ENCODE measurements around the gene DPYSL3.
"Not testable (repeated sequence)": the region's sequence is repeated elsewhere in the genome, so short reads cannot be mapped to it uniquely, and the experiment has no call there.

DPYSL3 gene

DNA sequence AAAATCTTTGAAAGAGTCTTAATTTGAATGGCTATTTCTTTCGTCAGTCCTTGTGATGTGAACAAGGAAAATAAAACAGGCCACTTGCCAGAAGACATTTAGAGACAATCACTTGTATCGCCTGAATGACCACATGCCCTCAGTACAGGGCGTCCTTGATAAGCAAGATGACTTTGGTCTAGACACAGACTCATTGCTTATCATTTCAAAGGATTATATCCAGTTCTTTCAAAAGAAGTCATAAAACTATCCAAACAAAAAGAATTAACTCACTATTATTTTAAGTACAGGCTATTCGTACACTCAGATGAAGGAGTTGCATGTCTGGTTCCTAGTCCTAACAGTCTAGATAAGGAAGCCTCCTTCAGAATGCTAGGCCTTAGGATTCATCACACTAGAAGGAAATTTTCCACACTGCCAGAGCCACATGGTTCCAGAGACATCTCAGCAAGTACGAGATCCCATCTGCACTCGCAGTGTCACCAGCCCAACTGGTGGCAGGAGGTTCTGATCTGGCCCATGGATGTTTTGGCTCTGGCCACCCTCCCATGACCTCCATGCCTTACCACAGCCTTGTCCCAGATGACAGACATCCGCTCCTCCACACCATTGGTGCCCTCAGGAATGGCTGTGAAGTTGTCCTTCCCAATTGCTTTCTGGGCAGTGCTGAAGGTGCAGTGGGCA lies 109.6 kb downstream of the DPYSL3 start:
- DNase-seq, result no peak

DNA sequence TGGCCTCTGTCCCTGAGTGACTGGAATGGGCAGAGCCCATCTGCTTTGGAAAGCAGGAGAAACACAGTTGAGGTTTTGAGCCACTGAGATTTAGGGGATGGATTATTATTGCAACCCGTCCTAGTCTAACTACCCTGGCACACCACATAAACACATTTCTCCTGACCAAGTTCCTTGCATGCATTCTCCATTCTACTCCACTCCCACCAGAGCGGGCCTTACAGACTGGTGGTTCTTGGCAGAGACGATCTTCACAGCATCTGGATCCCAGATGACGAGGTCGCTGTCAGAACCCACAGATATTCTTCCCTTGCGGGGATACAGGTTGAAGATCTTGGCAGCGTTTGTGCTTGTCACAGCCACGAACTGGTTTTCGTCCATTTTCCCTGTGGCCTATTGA lies 111.0 kb downstream of the DPYSL3 start:
- DNase-seq, result no peak

DNA sequence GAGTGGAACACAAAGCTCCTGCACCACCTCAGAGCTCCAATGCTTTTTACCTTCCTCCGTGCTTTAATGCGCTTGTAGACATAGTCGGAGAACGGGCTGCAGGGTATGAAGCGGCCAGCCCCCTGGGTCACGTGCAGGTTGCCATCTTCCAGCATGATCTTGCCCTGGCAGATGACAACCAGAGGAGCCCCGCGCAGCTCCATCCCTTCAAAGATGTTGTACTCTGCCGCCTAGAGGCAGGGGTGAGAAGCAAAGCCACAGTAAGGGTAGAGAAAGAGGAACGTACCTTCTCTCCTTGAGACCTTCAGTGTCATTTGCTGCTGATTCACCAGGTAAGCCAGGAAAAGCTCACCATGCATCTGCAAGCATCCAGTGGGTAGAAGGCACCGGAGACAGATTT lies 112.3 kb downstream of the DPYSL3 start:
- DNase-seq, result no peak

DNA sequence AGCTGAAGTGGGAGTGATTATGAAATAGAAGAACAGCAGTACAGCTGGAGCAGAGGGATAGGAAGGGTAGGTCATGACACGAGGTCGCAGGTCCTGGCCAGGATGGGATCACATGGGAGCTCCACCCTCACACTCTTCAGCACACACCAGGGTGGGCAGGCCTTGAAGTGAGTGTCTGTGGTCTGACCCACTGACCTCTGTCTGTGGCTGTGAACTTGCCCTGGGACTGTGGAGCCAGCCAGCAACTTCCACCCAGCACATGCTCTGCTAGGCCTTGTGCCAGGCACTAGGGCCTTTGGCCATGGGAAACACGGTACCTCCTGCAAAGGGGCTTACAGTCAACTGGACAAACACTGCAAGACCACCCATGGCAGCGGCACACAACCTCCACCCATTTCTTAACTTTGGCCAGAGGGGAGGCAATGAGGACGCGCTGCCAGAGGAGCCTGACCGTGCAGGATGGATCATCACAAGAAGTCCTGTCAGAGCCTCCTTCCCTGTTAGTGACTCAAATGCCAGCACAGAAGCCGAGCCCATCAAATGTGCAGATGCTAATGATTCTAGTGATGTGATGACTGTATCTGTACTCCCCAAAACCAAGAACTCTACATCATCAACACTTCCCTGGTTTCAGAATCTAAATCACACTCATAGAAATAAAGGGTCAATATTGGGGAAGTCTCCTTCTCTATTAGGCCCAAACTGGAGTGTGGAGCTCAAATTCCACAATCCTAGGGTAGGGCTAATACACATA lies 113.6 kb downstream of the DPYSL3 start:
- no peak for DNase-seq

DNA sequence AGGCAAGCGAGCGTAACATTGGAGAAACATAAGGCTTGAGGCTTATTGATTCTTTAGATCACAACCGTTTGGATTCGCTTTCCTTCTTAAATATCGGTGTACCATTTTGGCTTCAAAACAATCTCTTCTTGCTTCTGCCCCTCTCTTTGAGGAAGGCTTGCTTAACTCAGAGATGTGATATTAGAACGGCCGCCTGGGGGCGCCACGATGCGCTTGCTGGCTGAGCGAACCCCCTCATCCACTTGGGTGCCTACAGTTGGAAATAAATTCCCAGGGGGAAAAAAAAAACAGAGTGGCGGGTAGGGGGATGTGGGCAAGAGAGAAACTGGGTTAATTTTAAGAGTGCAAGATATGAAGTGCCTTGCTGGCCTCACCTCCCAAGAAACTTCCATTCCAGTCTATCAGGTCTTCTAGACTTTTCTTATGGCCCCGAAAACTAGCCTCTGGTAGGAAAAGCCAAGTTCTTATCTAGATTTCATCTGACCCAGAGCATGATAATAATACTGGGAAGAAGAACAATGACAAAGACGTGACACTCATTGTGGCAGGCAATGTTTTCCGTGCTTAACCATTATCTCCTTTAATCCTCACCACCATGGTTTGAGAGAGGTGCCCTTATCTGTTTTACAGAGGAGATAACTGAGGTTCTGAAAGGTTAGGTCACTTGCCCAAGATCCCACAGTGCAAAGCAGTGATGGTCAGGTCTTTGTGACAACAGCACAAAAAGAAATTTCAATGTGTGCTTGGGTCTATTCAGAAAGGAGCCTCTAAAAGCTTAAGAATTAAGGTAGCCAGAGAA lies 115.8 kb downstream of the DPYSL3 start:
- no peak for DNase-seq

DNA sequence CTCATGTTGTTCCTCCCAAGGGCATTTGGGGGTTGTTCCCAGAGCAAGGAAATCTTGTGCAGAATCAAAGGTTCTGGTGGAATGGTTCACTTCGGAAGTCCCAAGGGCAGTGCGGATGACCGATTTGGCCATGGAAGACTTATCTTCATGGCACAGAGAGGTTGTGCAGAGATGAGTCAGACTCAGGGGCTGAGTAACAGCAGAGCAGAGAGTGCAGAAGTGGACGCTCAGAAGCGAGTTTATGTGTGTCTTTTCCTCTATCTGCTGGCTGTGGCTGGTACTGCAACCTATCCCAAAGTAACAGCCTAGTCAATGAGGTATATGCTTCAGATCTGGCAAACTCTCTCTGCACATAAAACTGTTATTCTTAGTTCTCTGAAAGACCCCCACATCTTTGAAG lies 118.1 kb downstream of the DPYSL3 start:
- DNase-seq, result no peak

DNA sequence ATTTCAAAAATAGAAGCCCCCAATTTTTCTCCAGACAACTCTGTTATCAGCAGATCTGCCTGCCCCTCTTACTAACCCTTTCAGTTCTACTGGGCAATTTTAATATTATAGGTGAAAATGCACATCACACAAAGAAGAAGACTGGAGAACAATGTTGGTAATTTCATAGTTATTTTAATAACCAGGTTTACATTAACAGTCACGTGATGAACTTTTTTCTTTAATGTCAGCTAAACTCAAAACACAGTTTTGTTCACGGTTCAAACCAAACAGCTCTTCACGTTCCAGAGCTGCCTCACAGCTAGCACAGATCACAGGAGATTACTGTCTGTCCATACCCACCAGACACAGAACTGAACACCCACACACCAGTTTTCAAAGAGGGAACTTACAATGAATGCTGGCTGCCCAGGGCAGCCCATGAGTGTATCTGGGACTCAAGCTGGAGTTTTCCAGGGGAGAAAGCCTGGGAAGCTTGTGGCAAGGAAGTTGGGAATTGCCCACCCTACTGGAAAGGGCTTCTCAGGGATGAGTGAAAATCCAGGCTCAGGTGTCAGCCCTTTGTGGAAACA lies 119.1 kb downstream of the DPYSL3 start:
- no peak for DNase-seq

DNA sequence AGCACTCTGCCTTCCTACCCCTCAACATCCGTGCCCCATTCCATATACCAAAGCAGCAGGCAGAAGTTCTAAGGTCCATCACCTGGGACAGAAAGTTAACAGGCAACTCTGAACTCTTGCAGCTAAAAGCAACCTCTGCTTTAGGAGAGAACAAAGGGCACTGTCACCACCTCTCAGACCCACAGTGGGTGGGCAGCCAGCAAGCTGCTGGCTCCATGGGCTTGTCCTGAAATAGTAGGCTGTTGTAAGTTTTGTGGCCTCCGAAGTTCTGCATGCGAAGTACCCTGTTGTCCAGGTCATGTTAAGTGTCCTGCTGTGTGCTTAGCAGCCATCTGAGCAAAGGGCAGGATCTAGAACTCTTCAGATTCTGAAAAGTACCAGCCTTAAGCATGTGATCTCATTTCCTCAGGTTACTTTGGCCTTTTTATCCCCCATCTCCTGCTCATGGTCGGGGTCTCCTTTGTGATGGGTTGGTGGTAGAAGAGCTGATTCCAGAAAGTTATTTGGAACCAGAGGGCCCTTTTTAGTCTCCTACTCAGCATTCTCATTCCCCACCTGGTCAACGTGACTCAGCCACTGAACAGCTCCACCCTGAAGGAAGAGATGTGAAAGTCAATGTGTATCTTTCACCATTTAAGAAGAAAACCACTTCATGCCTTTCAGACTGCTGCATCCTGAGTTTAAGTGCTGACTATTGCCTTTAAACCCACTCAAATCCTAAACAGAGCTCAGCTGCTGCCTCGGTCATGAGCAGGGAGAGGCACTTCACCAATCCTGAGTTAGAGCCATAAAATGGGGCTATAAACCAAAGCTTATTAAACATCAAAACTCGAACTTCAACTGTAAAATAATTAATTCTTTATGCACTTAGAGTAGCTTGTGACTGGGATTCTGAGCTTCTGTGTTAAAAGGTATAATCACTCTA lies 121.4 kb downstream of the DPYSL3 start:
- DNase-seq, result no peak

DNA sequence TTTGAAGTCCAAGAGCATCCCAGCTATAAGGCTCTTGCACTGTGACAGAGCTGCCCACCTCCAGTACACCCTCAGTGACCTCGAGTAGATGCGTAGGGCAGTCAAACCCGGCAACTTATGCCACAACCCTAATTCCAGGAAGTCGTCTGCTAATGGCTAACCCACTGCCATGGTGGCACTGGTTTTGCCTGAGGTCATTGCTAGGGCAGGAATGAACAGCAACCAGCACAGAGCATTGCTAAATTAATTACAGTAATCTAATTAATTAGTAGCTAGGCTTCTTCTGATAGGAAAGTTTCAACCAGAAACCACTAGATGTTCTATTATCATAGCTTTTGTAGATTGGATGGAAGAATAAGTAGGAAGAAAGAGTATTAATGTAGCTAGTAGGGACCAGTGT lies 122.8 kb downstream of the DPYSL3 start:
- DNase-seq, result no peak

DNA sequence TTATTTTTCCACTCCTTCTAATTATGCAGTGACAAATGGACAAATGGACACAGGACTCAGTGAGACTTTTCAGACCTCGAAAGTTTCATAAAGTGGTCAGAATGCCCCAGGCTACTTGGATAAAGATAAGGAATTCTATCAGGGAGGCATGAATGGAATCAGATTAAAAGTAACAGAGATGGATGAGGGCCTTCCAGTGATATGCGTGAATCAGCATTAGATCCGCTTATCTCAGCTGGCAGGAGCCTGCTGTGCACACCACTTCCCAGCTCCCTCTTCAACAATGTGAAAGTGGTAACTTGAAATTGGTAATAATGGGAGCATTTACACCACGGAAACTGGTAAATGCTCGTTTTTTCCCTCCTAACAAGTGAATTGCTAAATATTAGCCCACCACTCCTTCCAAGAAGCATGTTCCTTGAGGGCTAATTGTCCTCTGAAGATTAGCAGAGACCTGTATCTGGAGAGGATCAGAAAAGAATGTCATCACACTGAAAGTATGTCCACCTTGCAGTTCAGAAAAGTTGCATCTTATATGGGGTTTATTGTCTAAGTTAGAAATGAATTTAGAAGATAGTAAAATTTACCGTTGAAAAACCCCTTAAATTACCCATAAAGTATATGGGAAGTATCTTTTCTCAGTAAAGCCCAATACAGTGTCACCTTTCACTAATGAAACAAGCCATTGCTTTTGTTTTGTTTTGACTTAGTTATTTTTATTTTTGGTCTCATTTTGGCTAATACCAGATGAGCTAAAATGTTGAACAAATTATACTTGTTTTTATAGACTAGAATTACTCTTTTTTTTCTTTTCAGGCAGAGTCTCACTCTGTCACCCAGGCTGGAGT lies 125.3 kb downstream of the DPYSL3 start:
- DNase-seq, result no peak

DNA sequence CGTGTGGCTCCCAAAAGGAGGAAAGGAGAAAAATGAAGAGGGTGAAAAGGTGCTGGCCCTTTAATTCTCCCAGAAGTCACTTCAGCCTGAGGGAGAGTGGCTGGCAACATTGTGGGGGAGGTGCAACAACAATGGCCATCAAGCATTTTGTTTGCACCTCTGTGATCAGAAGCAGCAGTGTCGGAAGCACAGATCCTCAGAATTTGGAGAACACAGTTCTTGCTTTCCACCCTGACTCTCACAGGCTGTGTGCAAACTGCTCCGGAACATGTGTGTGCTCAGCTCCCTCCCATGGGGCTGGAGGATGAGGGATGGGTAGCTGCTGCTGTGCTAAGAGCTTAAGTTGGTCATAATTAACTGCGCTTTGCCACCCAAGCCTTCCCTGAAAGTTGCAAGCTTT lies 127.1 kb downstream of the DPYSL3 start:
- no peak for DNase-seq

DNA sequence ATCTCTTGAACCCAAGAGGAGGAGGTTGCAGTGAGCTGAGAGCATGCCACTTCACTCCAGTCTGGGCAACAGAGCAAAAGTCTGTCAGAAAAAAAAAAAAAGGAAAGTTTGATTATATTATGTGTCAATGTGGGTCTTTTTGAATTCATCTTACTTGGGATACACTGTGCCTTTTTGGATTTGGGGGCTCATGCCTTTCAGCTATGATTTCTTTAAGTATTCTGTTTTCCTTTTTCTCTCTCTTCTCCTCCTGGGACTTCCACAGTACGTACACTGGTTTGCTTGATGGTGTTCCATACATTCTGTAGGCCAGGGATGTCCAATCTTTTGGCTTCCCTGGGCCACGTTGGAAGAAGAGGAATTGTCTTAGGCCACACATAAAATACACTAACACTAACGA lies 128.3 kb downstream of the DPYSL3 start:
- DNase-seq, result no peak

DNA sequence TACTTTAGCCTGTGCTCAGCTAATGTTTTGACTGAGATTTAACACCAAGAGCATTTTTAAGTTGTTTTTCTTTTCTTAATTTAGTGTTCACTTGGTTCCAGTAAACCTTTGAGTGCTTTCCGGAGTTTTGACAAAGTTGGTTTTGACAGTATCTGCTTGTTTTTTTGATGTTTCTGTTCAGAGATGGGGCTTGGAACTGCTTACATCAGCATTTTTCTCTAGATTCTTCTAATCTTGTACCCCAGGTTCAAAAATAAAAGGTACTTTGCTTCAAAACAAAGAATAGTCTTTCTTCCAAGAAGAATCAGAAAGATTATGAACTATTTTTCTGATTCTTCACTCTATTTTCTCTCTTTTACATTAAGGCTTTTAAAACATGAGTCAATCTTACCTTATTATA lies 132.2 kb downstream of the DPYSL3 start:
- DNase-seq, result no peak

DNA sequence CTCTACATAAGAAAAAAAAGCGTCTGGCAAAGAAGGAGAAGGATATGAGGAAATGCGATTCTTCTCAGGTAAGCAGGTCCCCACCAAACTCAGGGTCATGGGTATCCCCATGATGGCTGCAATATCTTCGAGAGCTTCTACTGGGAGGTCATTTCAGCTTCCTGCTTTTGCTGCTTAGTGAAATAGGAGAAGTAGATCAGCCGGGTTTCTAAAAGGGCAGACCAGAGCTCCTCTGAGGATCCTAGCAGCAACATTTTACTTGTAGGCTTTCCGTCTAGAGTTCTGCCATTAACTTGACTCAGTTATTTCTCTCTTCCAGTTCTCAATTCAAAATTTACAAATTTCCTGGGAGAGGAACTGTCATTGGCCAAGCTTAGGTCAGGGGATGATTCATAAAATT lies 134.7 kb downstream of the DPYSL3 start:
- DNase-seq, result no peak

DNA sequence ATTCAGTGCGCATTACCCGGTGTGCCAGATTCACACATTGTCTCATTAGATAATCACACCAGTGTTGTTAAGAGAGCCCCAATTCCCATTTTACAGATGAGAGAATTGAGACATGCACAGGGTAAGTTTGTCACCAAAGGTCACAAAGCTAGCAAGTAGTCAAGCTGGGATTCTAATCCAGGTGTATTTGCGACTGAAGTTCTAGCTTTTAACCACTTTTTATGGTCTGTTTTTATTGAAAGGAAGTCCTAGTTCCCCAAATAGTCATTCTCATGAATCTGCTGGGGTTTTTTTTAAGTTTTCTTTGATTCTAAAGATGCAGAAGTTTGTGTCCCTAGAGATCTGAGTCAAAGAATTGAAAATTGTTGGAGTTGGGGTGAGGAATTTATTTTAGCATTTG lies 136.5 kb downstream of the DPYSL3 start:
- DNase-seq, result no peak

DNA sequence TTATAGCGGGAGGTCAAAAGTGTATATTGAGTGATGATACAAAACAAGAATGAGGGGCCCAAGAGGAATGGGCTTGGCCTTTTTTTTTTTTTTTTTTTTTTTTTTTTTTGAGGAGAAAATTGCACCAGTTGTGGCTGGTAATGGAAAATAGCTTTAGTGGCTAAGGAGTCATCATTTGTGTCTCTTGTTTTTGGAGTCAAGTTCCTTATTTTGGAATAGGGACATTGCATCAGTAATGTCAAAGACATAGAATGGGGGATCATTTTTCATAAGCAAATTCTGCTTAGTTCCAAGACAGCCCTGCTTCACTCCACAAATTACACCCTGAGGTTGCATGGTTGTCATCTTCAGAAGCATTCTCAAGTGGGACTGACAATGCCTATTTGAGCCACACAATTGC lies 137.7 kb downstream of the DPYSL3 start:
- no peak for DNase-seq

DNA sequence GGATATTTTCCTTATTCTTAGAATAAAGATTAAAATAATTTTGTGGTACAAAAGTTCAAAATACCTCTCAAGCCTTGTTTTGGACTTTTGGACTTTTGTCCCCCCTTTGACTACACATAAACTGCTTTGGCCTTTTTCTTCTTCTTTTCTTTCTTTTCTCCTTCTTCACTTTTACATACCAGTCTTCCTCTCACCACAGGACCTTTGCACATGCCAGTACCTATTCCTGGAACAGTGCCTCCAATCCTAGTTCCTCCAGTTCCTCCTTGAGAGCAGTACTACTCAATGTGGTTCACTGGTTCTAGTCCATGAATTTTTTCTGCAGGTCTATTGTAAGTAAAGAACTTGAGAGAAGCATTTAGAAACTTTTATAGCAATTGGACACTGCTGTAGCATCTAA lies 138.6 kb downstream of the DPYSL3 start:
- no peak for DNase-seq

DNA sequence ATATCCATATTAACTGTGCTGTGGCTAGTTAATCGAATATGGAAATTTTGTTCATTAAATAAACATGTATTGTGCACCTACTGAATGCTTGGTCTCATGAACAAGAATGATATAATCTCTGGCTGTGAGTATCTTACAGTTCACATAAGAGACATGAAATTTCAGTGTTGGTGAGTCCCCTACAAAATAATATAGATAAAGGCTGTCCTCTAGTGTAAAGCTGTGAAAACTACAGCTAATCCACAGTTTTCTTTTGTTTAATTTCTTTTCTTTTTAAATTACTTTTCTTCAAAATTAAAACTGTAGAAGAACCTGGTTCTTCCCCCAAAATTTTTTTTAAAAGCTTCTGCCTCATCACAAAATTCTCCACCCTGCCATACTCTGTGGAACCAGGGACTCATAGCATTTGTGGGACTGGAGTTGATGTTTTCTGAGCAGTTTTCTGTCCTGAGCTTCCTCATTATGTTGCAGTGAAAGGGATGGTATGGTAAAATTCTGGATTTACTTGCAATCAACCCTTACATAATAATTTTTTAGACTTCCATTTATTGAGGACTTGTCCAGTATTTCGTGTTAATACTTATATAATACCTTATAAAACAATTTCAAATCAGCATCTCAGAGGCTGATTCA lies 140.0 kb downstream of the DPYSL3 start:
- DNase-seq, result no peak

DNA sequence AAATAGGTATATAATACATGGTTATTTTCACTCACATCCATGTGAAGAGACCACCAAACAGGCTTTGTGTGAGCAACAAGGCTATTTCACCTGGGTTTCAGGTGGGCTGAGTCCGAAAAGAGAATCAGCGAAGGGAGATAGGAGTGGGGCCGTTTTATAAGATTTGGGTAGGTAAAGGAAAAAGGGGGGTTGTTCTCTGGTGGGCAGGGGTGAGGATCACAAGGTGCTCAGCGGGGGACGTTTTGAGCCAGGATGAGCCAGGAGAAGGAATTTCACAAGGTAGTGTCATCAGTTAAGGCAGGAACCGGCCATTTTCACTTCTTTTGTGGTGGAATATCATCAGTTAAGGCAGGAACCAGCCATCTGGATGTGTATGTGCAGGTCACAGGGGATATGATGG lies 142.5 kb downstream of the DPYSL3 start:
- DNase-seq, result not testable (repeated sequence)

DNA sequence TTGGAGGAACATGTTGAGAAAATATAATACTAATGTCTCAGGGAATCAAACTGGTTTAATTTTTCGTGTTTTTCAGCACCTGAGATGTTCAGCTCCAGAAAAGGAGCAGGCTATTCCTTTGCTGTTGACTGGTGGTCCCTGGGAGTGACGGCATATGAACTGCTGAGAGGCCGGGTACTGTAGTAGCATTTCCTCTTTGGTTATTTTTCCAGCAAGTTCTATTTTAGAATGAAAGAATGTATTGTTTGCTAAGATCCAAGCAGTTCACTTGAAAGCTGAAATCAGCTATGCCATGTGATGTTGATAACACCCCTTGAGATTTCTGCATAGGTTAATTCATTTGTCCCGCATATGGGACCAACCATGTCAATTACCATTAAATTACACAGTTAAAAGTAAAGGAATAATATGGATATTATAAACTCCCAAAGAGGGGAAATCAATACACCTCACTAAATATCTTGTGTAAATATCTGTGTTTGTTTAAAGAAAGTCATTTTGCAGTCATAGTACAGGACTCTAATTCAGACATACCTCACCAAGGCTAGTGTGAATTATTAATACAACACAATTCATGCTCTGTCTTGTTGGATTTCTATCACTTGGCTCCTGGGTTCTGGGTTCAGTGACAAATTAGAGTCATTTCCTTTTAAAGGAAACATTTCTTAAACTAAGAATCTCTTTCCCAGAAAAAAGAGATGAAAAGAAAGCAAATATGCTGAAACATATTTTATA lies 148.3 kb downstream of the DPYSL3 start:
- DNase-seq, result no peak
